ENCODE measurements around the gene RTP3. TPM values are rescaled to one million over a fixed set of nuclear protein-coding genes. Genes with fewer than 3 reads are reported as not detected.

RTP3 gene
- total and polyA plus RNA-seq, 2 of the 8 experiments (the other 6 are each of a cell fraction or from before 2014, with no cell fraction given), result 0.08 TPM; not detected in 1

DNA sequence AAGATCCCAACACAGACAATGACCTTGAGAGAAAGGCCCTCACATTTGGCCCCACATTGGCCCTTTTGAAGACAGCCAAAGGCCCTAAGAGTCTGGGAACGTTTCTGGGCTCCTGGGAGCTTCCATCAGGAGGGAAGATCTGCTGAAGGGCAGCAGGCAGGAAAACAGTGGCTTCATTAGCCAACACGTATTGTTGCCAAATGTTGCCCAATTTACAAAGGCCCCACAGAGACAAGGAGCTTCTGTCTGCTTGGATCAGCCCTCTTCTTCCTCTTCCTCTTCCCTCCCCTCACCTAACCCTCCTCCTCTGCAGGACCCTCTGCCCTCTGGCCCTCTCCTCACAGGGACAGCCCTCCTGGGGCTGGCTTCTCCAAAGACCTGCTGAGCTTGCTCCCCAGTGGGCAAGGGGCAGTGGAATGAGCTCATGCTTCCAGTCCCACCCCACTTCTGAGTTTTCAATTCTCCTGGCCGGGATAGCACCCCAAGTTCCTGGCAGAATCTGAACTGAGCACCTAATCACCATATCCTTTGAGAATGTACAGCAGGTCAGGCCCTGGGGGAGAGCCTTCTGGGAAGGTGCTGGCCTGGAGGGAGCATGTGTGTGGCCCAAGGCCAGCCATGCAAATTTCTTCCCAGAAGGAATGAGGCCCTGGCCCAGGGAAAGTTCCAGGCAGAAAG is 28.0 kb upstream of the RTP3 start (continued):
- TF ChIP-seq ASH2L (IDR thresholded peaks at IDR 0.05; ENCODE audit: low read length) (no peak), KDM1A (IDR thresholded peaks at IDR 0.05; ENCODE audit: borderline replicate concordance, low read length) (no peak)
